ENCODE data around the gene IFT122. TPM values are rescaled to one million over a fixed set of nuclear protein-coding genes. Genes with fewer than 3 reads are reported as not detected.

Gene IFT122
- total RNA-seq, 2 donors from 2014 or later = 60.8 to 91.3 TPM

DNA sequence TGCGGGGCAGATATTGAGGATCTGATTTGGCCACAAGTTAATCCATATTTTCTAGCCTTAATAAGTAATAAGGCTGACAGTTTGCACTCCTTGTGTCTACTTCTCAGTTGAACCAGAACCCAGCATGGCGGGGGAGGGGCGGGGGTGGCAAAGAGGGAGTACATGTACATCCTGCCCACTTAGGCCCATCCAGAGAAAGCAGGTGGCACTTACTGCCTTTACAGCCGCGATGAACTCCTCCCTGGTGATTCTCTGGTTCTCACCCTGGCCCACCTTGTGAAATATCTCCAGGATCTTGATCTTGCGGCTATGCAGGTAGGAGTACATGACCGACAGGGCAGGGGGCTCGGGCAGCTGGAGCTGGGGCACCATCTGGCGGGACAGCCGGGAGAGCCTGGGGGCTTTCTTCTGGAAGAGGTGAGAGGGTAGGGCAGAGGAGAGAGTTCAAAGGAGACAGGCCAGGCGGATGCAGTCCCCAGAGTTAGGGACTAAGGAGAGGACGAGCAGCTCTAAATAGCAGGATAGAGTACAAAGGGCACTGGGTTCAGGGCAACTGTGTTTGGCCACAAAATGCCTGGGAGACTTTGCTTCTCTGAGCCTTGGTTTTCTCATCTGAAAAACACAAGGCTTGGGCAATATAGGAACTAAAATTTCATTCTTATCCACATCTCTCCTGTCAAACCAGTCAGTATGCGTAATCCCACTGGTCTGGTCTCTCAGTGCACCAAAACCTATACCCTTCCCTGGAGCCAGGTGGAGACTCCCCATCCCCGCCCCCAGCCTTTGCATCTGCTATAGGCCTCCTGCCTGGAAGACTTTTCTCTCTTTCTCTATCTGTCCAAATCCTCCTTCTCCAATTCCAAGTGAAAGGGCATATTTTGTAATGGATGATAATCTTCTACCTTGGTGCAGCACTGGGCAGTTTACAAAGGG is 21.7 kb upstream of the IFT122 start:
- Histone ChIP-seq H3K27me3 (replicated peaks; ENCODE audit: insufficient read depth) (no peaks in the 10 kb centered on the region), H3K9me3 (no peaks in the 10 kb centered on the region), H3K36me3 (no peaks in the 10 kb centered on the region), H3K4me3 (no peak overlapping the region), H3K4me1 (replicated peaks) (no peaks in the 10 kb centered on the region), H3K27ac (no peak overlapping the region)
- WGBS = 88% methylated on average over 14 of the region's 14 CpGs
- no peak for DNase-seq (ENCODE audit: low spot score)
- TF ChIP-seq POLR2A (IDR thresholded peaks at IDR 0.05) (no peak), POLR2AphosphoS5 (IDR thresholded peaks at IDR 0.05) (no peak), CTCF (IDR thresholded peaks at IDR 0.05) (no peak)
- intact Hi-C loops (cut with DNase I) = no loop called here

DNA sequence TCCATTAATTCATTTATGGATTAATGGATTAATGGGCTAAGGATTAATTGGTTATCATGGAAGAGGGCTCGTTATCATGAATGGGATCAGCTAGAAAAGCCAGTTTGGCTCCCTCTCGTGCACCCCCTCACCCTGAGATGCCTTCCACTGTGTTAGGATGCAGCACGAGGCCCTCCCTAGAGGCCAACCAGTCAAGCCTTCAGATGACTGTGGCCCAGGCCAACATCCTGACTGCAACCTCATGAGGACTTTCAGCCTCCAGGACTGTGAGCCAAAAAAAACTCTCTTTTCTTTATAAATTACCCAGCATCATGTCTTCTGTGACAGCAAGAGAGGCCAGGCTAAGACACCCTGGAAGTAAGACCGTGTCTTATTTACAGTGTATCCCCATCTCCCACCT is 20.5 kb upstream of the IFT122 start:
- intact Hi-C loops (cut with DNase I) = no loop called here
- 78% methylated on average over 4 of the region's 4 CpGs for WGBS
- Histone ChIP-seq H3K9me3 (no peaks in the 10 kb centered on the region), H3K27me3 (replicated peaks; ENCODE audit: insufficient read depth) (no peaks in the 10 kb centered on the region), H3K4me3 (no peak overlapping the region), H3K4me1 (replicated peaks) (no peaks in the 10 kb centered on the region), H3K27ac (no peak overlapping the region), H3K36me3 (no peaks in the 10 kb centered on the region)
- no peak for DNase-seq (ENCODE audit: low spot score)
- TF ChIP-seq CTCF (IDR thresholded peaks at IDR 0.05) (no peak), POLR2A (IDR thresholded peaks at IDR 0.05) (no peak), POLR2AphosphoS5 (IDR thresholded peaks at IDR 0.05) (no peak)

DNA sequence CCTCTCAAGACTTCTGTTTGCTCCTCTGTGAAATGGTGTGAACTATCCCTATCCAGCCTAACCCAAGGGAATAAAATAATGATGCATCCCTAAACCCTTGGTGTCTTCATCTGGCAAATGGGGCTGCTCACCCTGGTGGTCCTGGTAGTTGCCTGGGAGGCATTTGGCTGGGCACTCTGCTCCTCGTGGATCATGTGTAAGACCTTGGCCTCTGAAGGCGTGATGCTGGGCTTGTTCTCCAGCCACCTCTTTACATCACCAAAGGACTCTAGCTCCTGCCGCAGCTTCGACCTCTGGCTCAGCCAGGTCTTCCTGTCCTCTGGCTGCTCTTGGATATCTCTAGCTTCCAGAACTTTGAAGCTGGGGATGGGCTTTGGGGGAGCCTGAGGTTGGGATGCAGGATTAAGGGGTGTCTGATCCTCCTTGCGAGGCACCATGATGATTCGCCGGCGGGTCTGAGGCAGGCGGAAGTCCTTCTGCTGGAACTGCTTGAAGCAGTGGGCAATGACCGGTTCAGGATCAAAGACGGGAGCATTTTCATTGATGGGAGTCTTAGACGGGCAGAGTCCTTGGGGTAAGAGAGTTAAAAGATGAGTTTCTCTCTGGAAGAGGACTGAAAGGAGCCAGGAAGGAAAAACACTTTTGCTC is 18.7 kb upstream of the IFT122 start:
- WGBS = 96% methylated on average over 12 of the region's 12 CpGs
- no peak for DNase-seq (ENCODE audit: low spot score)
- H3K9me3 ChIP-seq = no peaks in the 10 kb centered on the region
- intact Hi-C loops (cut with DNase I) = no loop called here
- no peaks in the 10 kb centered on the region for H3K27me3 ChIP-seq (replicated peaks; ENCODE audit: insufficient read depth)
- no peak overlapping the region for H3K27ac ChIP-seq
- H3K36me3 ChIP-seq = no peaks in the 10 kb centered on the region
- no peak for TF ChIP-seq CTCF (IDR thresholded peaks at IDR 0.05)
- no peak for TF ChIP-seq POLR2A (IDR thresholded peaks at IDR 0.05)
- no peak for TF ChIP-seq POLR2AphosphoS5 (IDR thresholded peaks at IDR 0.05)
- H3K4me1 ChIP-seq (replicated peaks) = no peaks in the 10 kb centered on the region
- H3K4me3 ChIP-seq = no peak overlapping the region

DNA sequence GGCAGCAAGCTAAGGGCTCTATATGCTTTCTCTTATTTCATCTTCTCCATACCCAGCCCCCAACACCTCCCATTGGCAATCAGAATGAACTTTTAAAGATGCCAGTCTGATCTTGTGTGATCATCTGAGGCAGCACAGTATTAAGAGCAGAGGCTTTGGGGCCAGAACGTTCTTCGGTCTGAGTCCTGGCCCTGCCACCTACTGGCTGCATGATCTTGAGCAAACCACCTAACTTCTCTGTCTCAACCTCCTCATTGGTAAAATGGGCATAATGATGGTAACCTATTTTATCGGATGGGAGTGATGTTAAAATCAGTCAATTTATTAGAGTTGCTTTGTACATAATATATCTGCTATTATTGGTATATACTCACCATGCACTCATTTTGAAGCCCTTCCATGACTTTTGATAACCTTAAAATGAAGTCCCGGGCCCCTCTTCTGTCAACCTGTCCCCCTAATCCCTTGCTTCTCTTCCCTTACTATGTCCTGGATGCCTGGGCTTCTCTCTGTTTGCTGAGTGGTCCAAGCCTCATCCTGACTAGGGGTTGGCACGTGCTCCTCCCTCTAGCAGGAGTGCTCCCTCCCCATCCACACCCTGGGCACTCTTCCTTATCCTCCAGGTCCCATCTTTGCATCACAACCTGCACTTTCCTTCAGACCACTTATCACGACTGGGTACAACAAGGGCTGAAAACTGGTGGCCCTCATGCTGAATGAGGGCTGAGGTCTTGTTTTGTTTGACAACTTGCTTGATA is 17.9 kb upstream of the IFT122 start:
- peak overlapping the region in 1 of 2 donors; percentile 90 for H3K27ac ChIP-seq
- H3K36me3 ChIP-seq = no peaks in the 10 kb centered on the region
- no peaks in the 10 kb centered on the region for H3K4me1 ChIP-seq (replicated peaks)
- no peak for DNase-seq (ENCODE audit: low spot score)
- no peak overlapping the region for H3K4me3 ChIP-seq
- 74% methylated on average over 6 of the region's 6 CpGs for WGBS
- intact Hi-C loops (cut with DNase I) = no loop called here
- no peaks in the 10 kb centered on the region for H3K27me3 ChIP-seq (replicated peaks; ENCODE audit: insufficient read depth)
- no peaks in the 10 kb centered on the region for H3K9me3 ChIP-seq
- TF ChIP-seq CTCF (IDR thresholded peaks at IDR 0.05) = no peak
- no peak for TF ChIP-seq POLR2AphosphoS5 (IDR thresholded peaks at IDR 0.05)
- no peak for TF ChIP-seq POLR2A (IDR thresholded peaks at IDR 0.05)
